Measurements from ENCODE around the gene RIMS3.

Gene RIMS3

GRCh38 chr1:40649592-40649930, 15.9 kb downstream of the RIMS3 start:
- no peaks in the 10 kb centered on the region for H3F3A ChIP-seq (ENCODE audit: insufficient read depth)
- no peaks in the 10 kb centered on the region for H3K9me2 ChIP-seq (replicated peaks; ENCODE audit: insufficient read depth, low read length)
- no peak overlapping the region for H3K9ac ChIP-seq (ENCODE audit: low read length)
- no peak overlapping the region for H2AFZ ChIP-seq (ENCODE audit: low read depth, low read length, severe bottlenecking)
- no peaks in the 10 kb centered on the region for H4K20me1 ChIP-seq (ENCODE audit: low read depth, low read length)
- no peak overlapping the region for H3K4me2 ChIP-seq (ENCODE audit: low read depth, low read length, poor library complexity, severe bottlenecking)
- H3K27ac ChIP-seq (ENCODE audit: low read depth, low read length) = no peak overlapping the region
- no peak for TF ChIP-seq EZH2phosphoT487 (conservative IDR thresholded peaks at IDR 0.05; ENCODE audit: low read length)
- TF ChIP-seq, protein P1, sequence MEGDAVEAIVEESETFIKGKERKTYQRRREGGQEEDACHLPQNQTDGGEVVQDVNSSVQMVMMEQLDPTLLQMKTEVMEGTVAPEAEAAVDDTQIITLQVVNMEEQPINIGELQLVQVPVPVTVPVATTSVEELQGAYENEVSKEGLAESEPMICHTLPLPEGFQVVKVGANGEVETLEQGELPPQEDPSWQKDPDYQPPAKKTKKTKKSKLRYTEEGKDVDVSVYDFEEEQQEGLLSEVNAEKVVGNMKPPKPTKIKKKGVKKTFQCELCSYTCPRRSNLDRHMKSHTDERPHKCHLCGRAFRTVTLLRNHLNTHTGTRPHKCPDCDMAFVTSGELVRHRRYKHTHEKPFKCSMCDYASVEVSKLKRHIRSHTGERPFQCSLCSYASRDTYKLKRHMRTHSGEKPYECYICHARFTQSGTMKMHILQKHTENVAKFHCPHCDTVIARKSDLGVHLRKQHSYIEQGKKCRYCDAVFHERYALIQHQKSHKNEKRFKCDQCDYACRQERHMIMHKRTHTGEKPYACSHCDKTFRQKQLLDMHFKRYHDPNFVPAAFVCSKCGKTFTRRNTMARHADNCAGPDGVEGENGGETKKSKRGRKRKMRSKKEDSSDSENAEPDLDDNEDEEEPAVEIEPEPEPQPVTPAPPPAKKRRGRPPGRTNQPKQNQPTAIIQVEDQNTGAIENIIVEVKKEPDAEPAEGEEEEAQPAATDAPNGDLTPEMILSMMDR (IDR thresholded peaks at IDR 0.05; ENCODE audit: insufficient read depth, low read length, poor library complexity, severe bottlenecking) = no peak
- H3K36me3 ChIP-seq (ENCODE audit: low read length) = no peaks in the 10 kb centered on the region
- H3K9me3 ChIP-seq (ENCODE audit: insufficient read depth, low read length) = no peaks in the 10 kb centered on the region
- no peaks in the 10 kb centered on the region for H3K79me2 ChIP-seq (ENCODE audit: insufficient read depth, low read length)
- H3K4me3 ChIP-seq (ENCODE audit: insufficient read depth, low read length, poor library complexity, severe bottlenecking) = no peak overlapping the region
- no peaks in the 10 kb centered on the region for H3K27me3 ChIP-seq (ENCODE audit: low read length)

GRCh38 chr1:40648928-40649591, 16.4 kb downstream of the RIMS3 start:
- H3K79me2 ChIP-seq (ENCODE audit: insufficient read depth, low read length) = no peaks in the 10 kb centered on the region
- H3K9me2 ChIP-seq (replicated peaks; ENCODE audit: insufficient read depth, low read length) = no peaks in the 10 kb centered on the region
- H3K27me3 ChIP-seq (ENCODE audit: low read length) = no peaks in the 10 kb centered on the region
- no peak overlapping the region for H3K27ac ChIP-seq (ENCODE audit: low read depth, low read length)
- no peak overlapping the region for H3K4me3 ChIP-seq (ENCODE audit: insufficient read depth, low read length, poor library complexity, severe bottlenecking)
- no peak overlapping the region for H3K9ac ChIP-seq (ENCODE audit: low read length)
- no peaks in the 10 kb centered on the region for H4K20me1 ChIP-seq (ENCODE audit: low read depth, low read length)
- TF ChIP-seq, protein P1 (IDR thresholded peaks at IDR 0.05; ENCODE audit: insufficient read depth, low read length, poor library complexity, severe bottlenecking) = no peak
- TF ChIP-seq EZH2phosphoT487 (conservative IDR thresholded peaks at IDR 0.05; ENCODE audit: low read length) = no peak
- no peaks in the 10 kb centered on the region for H3F3A ChIP-seq (ENCODE audit: insufficient read depth)
- no peaks in the 10 kb centered on the region for H3K36me3 ChIP-seq (ENCODE audit: low read length)
- H3K4me2 ChIP-seq (ENCODE audit: low read depth, low read length, poor library complexity, severe bottlenecking) = no peak overlapping the region
- H3K9me3 ChIP-seq (ENCODE audit: insufficient read depth, low read length) = no peaks in the 10 kb centered on the region
- no peak overlapping the region for H2AFZ ChIP-seq (ENCODE audit: low read depth, low read length, severe bottlenecking)

DNA sequence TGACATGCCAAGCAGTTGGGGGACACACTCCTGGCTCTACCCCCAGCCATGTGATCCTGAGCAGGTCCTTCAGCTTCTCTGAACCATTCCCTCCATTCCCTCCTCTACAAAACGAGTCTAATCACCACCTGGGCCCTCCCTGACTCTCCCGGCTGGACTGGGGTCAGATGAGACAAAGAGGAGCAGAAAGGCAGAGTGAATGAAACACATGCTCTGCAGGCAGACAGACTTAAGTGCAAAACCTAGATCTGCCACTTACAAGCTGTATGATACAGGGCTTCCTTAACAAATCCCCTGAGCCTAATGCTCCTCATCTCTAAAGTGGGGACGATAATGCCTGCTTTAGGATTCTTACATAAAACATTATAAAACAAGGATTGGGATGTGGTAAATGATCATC, 17.3 kb downstream of the RIMS3 start:
- Histone ChIP-seq H3K79me2 (ENCODE audit: insufficient read depth, low read length) (no peaks in the 10 kb centered on the region), H3K27me3 (ENCODE audit: low read length) (no peaks in the 10 kb centered on the region), H3K4me3 (ENCODE audit: insufficient read depth, low read length, poor library complexity, severe bottlenecking) (no peak overlapping the region), H3K4me2 (ENCODE audit: low read depth, low read length, poor library complexity, severe bottlenecking) (no peak overlapping the region), H4K20me1 (ENCODE audit: low read depth, low read length) (no peaks in the 10 kb centered on the region), H3F3A (ENCODE audit: insufficient read depth) (no peaks in the 10 kb centered on the region), H3K9me3 (ENCODE audit: insufficient read depth, low read length) (no peaks in the 10 kb centered on the region), H3K9me2 (replicated peaks; ENCODE audit: insufficient read depth, low read length) (no peaks in the 10 kb centered on the region), H3K27ac (ENCODE audit: low read depth, low read length) (no peak overlapping the region), H3K36me3 (ENCODE audit: low read length) (no peaks in the 10 kb centered on the region), H3K9ac (ENCODE audit: low read length) (no peak overlapping the region), H2AFZ (ENCODE audit: low read depth, low read length, severe bottlenecking) (no peak overlapping the region)
- TF ChIP-seq EZH2phosphoT487 (conservative IDR thresholded peaks at IDR 0.05; ENCODE audit: low read length) = no peak
- TF ChIP-seq, protein P1 (IDR thresholded peaks at IDR 0.05; ENCODE audit: insufficient read depth, low read length, poor library complexity, severe bottlenecking) = no peak
